GM15510 (cell line): Measurements from ENCODE around the gene GRP.

ENCODE experiments used
- POLR2A ChIP-seq: IDR thresholded peaks from 3 replicates; pipeline ENCODE4 v1.6.1; 2011; ENCODE audit warnings: borderline replicate concordance; ENCODE audit not compliant: insufficient read length; ENCODE audit errors: extremely low read depth

GRP gene

DNA sequence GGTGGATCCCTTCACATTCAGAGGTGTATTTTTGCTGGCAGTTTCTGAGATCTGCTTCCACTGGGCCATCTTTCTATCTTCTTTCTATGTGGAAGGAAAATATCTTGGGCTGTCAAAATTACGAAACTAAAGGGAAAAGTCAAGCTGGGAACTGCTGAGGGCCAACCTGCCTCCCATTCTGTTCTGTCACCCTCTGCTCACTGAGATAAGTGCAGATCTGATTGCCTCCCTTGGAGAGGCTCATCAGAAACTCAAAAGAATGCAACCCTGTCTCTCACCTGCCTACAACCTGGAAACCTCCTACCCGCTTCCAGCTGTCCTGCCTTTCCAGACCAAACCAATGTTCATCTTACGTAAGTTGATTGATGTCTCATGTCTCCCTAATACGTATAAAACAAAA lies 26.8 kb downstream of the GRP start:
- TF ChIP-seq POLR2A, result no peak

DNA sequence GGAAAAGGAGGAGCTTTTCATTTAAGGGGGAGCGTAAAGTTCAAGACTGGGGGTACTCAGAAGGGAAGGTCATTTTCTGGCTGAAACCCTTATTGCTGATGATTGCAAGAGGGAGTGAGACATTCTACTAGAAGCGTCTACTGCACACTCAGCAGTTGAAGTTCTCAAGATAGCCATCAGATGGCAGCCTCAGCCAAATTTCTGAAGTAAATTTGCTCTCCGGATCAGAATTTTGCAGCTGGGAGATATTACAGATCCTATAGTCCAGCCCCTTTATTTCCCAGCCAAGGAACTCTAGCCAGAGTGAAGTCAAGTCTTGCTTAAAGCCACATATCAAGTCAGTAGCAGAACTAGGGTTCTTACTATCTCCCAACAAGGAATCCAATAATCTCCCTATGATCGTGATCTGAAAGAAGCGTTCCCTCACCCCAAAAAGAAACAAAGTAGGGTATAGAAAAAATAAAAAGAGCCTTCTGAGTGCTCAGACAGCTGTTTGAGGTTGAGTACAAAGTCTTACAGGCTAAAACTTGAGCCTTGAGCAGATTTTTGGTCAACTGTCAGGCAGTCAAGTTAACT lies 29.3 kb downstream of the GRP start:
- TF ChIP-seq POLR2A, result no peak

DNA sequence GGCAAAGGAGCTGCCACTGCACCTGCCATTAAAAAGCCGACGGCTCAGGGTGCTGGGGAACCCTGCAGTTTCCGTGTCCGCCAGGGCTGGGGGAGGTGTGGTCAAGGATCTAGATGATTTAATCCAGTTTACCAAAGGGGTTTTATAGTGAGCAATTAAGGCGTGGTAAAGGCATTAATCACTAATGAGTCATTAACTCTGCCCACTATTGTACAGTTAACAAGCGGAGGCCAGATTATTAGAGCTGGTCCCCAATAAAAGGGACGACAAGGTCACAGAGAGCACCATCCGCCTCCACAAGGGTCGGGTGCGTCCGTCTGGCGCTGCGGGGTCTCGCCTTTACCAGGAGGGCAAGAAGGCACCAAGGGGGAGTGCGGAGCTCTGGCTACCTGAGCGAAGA lies 43.7 kb downstream of the GRP start:
- no peak for TF ChIP-seq POLR2A

DNA sequence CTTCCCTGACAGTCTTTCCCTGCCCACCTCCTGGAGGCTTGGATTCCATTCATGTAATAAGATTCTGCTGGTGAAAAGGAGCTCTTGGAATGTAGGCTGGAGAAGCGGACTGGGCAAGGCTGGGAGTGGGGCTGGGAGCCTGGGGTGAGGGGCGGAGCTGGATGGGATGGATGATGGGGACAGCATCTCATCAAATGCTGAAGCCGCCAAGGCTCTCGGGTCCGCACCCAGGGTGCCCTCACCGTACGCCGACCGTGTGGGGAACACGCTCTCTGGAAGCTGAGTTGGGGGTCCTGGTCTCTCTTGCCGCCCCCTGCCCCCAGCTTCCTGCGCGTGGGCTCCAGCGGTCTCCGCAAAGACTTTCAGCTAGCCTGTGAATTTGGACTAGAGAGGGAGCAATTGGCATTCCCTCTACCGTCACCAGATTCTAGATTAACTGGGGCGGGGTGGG lies 44.2 kb downstream of the GRP start:
- TF ChIP-seq POLR2A, result no peak

DNA sequence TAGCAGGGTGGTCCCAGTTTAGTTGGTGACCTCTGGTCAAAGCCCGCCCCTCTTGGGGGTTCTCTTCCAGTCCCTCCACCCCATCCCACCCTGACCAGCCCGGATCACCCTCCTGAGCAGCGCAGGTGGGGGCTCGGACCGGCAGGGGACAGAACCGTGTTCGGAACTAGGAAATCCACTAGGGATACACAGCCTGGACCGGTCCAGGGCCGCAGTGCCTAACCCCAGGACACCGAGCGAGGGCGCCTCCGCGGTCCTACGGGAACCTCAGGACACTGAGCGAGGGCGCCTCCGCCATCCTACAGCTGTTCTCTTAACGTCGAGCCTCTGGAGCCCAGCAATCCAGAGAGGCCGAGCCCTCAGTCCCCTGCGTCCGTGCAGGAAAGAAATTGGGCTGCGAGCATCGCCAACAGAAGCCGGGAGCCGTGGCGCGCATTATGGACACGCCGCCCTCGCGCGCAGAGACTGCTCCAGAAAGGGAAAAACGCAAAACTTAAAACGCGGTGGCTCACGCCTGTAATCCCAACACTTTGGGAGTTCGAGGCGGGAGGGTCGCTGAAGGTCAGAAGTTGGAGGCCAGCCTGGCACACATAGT lies 44.8 kb downstream of the GRP start:
- no peak for TF ChIP-seq POLR2A

DNA sequence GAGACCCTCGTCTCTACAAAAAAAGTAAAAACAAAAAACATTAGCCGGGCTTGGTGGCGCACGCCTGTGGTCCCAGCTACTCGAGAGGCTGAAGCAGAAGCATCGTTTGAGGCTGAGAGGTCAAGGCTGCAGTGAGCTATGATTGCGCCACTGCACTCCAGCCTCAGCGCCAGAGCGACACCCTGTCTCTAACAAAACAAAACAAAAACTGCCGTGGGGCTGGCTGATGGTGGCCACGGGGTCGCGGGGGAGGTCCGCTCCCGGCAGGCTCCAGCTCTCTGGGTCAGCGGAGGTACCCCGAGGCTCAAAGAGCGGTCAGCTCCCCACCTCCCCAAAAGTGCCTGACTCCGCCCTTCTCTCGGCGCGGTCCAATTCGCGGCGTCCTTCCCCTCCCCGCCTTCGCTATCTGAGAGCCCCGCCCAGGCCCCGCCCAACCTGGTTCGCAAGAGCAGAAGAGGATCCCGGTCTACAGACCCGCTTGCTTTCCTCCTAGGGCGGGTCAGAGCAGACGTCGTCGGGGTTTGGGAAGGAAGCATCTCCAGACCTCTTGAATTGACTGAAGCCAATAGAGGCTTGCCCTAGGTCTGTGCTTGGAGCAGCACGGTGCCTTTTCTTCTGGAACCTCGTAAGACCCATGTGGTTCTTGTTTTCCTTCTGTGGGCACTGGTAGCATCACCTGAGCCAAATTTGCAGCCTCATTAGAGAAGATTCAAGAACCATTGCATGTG lies 45.5 kb downstream of the GRP start:
- TF ChIP-seq POLR2A, result no peak

DNA sequence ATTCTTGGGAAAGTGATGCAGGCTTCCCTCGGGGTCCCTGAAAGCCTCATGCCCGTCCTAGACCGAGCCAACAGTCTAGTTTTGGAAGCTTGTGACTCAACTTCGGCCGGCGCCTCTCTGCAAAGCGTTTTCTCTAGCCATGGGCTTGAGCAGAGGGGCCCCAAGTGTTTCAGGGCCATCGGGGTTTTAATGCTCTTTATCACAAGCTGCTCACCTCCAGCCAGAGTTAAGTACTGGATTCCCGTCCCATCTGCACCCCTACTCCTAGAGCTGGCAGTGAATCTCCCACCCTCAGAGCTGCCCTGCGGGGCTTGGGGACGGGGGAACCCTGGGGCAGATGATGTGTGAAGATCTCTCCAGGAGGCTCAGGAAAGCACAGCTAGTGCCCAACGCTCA lies 46.0 kb downstream of the GRP start:
- no peak for TF ChIP-seq POLR2A

DNA sequence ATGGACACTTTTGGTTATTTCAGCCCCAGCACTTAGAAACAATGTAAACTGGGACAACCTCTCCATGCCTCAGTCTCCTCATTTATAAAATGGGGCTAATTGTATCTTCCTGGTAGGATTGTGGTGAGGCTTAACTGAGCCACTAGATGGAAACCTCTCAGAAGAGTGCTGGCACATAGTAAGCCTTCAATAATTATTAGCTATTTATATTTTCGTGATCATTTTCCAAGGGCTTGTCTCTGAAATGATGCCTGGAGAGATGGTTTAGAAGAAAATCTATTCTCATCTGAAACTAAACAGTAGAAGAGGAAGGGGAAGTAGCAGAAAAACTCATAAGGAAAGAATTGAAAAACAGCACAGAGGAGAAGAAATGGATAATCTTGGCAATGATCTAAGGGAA lies 46.5 kb downstream of the GRP start:
- no peak for TF ChIP-seq POLR2A

DNA sequence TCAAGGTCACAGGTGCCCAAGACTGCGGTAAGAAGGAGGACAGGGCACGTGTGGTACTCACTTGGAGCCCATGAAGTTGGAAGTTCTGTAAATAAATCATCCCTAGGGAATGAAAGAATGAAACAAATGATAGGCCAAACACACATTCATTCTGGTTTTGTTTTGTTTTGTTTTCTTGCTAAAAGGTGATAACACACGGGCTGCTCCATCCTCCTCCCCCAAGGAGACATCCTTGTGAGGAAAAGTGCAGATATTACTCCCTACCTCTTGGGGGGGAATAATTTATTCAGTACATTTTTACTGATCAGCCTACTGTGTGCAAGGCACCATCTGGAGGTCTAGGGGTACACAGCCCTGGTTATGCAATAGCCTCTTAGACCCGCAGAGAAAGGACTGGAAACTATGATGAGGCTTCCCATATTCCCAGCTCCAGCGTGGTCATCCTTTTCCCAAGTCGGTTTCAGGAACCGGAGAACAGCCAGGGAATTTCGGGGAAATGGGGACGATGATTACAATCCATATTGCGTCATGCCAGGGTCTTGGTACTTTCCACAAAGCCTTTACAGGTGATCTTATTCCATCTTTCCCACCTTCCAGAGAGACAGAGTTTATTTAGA lies 47.0 kb downstream of the GRP start:
- no peak for TF ChIP-seq POLR2A

DNA sequence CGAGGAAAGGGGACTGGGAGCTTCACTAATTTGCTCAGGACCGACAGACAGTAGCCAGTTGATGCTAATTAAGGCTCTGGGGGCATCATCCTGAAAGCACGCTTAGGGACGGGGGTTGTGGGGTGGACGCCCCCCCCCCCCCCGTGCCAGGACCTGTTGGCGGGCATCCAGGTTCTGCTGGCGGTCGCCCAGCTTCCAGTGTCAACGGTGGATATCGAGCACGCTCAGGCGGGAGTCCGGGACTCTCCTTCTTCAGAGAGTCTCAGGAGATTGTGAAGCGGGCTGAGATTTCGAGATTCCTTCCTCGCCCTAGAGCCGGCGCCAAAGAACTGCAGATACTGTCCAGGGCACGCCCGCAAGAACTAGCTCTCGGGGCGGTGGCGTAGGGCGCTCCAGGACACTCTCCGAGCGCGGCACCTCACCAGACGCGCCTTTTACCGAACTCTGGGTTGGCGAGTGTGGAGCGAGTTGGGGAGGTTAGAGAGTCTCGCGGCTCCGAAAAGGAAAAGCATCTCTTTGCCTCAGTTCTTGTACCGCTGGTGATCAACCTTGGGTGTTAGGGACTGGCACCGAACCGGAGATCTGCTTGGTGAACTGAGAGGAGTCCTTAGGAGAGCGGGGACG lies 47.7 kb downstream of the GRP start:
- no peak for TF ChIP-seq POLR2A

DNA sequence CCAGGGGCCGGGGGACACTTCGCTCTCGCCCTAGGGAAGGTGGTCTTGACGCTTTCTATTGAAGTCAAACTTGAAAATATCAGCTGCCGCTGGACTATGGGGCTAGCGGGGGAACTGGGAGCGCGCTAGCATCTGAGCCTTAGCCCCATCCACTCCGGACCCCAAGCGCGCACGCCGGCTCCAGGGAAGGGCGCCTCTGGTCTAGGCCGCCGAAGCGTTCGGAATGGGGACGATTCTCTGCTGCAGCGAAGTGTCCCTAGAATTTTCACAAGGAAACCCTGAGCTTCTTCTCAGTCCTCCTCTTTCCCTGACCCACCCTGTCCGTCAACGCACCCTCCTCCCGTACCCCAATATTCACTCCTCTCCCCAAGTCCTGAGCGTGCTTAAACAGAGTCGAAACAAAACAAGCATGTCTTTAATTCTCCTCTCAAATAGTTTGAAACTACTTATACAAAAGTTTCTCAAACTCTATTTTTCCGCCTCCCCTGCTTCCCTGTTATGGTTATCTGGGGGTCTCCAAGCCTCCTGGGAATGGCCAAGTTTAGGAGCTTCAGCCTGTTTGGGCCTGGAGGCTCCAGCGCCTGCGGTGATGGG lies 48.3 kb downstream of the GRP start:
- no peak for TF ChIP-seq POLR2A

DNA sequence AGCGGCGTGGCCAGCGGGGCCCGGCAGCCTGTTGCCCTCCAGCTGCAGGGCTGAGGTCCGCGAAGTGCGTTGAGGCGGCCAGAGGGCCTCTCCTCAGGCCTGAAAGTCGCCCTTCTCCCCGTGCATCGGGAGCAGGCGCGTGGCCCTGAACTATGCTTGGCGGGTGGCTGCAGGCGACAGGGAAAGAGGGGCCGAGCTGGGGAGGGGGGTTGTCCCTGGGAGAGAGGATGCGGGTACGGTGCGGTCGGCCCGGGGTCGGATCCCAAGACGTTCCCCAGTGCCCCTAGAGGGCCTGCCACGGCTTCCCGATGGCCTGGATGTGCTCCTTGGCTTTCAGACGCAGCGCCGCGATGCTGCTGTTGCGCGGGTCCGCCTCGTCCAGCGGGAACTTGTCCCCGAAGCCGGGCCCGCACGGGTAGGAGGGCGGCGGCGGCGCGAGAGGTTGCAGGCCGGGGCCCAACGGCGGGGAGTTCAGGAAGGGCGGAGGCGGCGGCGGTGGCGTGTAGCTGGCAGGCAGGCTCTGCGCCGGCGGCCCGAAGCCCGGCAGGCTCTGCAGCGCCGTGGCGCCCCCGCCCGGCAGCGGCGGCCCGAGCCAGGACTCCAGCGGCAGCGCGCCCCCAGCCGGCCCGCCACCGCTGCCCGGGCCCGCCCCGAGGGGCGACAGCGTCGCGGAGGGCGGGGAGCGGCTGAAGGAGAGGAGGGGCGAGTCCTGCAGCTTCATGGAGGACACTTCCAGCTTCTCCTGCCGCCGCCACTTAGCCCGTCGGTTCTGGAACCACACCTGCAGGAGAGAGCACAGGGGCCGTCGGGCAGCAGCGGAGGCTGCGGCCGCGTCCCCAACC lies 49.0 kb downstream of the GRP start:
- no peak for TF ChIP-seq POLR2A

DNA sequence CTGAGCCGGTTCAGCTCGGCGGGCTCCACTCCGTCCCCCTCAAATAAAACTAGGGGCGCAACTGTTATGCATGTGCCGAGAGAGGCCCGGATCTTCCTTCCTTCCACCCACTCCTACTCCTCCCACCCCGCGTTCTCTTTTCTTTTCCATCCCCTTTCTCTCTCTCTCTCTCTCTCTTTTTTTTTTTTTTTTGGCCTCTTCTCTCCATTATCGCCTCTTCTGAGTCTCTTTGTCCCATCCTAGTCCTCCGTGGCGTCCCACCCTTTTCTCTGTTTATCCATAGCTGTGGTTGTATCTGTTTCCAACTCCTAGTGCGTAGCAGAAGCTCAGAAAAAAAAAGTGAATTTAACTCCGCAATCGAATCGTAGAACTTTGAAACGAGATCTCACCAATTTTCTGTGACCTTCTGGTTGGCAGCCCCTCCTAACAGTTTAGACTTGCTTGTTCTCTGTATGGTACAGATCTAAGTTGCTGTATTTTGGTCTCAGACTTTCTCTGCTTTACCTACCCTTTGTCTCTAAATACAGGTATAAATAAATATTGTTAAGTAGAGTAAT lies 49.7 kb downstream of the GRP start:
- TF ChIP-seq POLR2A, result no peak
